GM18511 (cell line): ENCODE results near the gene NELFCD.
A peak's percentile ranks its signal among the peaks of the same experiment; 100 is the strongest.
"Not testable (repeated sequence)": the region's sequence is repeated elsewhere in the genome, so short reads cannot be mapped to it uniquely, and the experiment has no call there.

Source experiments
- ATAC-seq: cut with Tn5 transposase; IDR thresholded peaks from one replicate; pipeline ENCODE4 v1.9.1; 2021; ENCODE audit warnings: mild to moderate bottlenecking, moderate library complexity; ENCODE audit not compliant: unreplicated experiment

The NELFCD gene

GRCh38 chr20:58971429-58971828 lies 9.6 kb upstream of the NELFCD start:
- no peak for ATAC-seq

GRCh38 chr20:58973179-58973578 lies 7.9 kb upstream of the NELFCD start:
- no peak for ATAC-seq

- ATAC-seq: no peak
Observed at GRCh38 chr20:58973866-58974265, 7.2 kb upstream of the NELFCD start.

- no peak for ATAC-seq
Observed at GRCh38 chr20:58975353-58975752, 5.7 kb upstream of the NELFCD start.

GRCh38 chr20:58976061-58976730 lies 4.9 kb upstream of the NELFCD start:
- no peak for ATAC-seq

- ATAC-seq: no peak
Observed at GRCh38 chr20:58978351-58979190, 2.5 kb upstream of the NELFCD start.

GRCh38 chr20:58981628-58982364 lies 740 bp downstream of the NELFCD start:
- peak; percentile 23 for ATAC-seq

- no peak for ATAC-seq
Observed at GRCh38 chr20:58982406-58983114, 1.5 kb downstream of the NELFCD start.

GRCh38 chr20:58983115-58983468 lies 2.0 kb downstream of the NELFCD start:
- not testable (repeated sequence) for ATAC-seq

- no peak for ATAC-seq
Observed at GRCh38 chr20:58984691-58985090, 3.6 kb downstream of the NELFCD start.

- no peak for ATAC-seq
Observed at GRCh38 chr20:58985656-58986055, 4.6 kb downstream of the NELFCD start.

GRCh38 chr20:58986286-58986967 lies 5.4 kb downstream of the NELFCD start:
- ATAC-seq: no peak

GRCh38 chr20:58986968-58987517 lies 6.0 kb downstream of the NELFCD start:
- no peak for ATAC-seq

- ATAC-seq: no peak
Observed at GRCh38 chr20:58987790-58988564, 6.9 kb downstream of the NELFCD start.

GRCh38 chr20:58988565-58988882 lies 7.5 kb downstream of the NELFCD start:
- no peak for ATAC-seq

GRCh38 chr20:58989196-58989595 lies 8.1 kb downstream of the NELFCD start:
- ATAC-seq: no peak

GRCh38 chr20:58990651-58991445 lies 9.8 kb downstream of the NELFCD start:
- no peak for ATAC-seq

- ATAC-seq: no peak
Observed at GRCh38 chr20:58991715-58992114, 10.7 kb downstream of the NELFCD start.

GRCh38 chr20:58992911-58993310 lies 11.9 kb downstream of the NELFCD start:
- ATAC-seq: no peak
